Aorta (tissue), 5 donors: Measurements from ENCODE around the gene TRIM75. TPM values are rescaled to one million over a fixed set of nuclear protein-coding genes. Genes with fewer than 3 reads are reported as not detected.
"Not testable (repeated sequence)": the region's sequence is repeated elsewhere in the genome, so short reads cannot be mapped to it uniquely, and the experiment has no call there.

Experiments used
- ATAC-seq: fragments of 200-7000 bp; cut with Tn5 transposase; one replicate; pipeline ENCODE4 v1.9.1; 2022; ENCODE audit warnings: moderate library complexity; ENCODE audit not compliant: low FRiP score
- DNase-seq, 2 donors: peaks; one replicate each; pipeline ENCODE4 v3.0.0-alpha.2; 2020
- H3K27ac ChIP-seq, 2 donors: one replicate each; pipeline ENCODE4 v1.5.1; 2013; ENCODE audit warnings: low read length in 2 of 2, mild to moderate bottlenecking in 2 of 2, moderate library complexity in 2 of 2, control low read depth in 1 of 2, inconsistent platforms in 1 of 2, low read depth in 1 of 2
- H3K27me3 ChIP-seq, 2 donors: one replicate each; pipeline ENCODE4 v1.6.1; 2013; ENCODE audit warnings: control low read depth in 1 of 2, low read length in 1 of 2, mild to moderate bottlenecking in 1 of 2, moderate library complexity in 1 of 2; ENCODE audit not compliant: insufficient read depth in 2 of 2, control insufficient read depth in 1 of 2
- H3K36me3 ChIP-seq, 2 donors: one replicate each; pipeline ENCODE4 v1.6.1; 2013; ENCODE audit warnings: control low read depth in 1 of 2, low read length in 1 of 2, mild to moderate bottlenecking in 1 of 2; ENCODE audit not compliant: insufficient read depth in 2 of 2, control insufficient read depth in 1 of 2
- H3K4me1 ChIP-seq, 2 donors: one replicate each; pipeline ENCODE4 v1.6.1; 2013; ENCODE audit warnings: low read length in 2 of 2, control low read depth in 1 of 2, mild to moderate bottlenecking in 1 of 2, moderate library complexity in 1 of 2; ENCODE audit not compliant: insufficient read depth in 2 of 2, control insufficient read depth in 1 of 2
- H3K4me3 ChIP-seq, 2 donors: one replicate each; pipeline ENCODE4 v1.5.1; 2013; ENCODE audit warnings: low read length in 2 of 2, control low read depth in 1 of 2, mild to moderate bottlenecking in 1 of 2
- H3K9me3 ChIP-seq: one replicate; pipeline ENCODE4 v1.6.1; 2013; ENCODE audit warnings: mild to moderate bottlenecking, low read length; ENCODE audit not compliant: control insufficient read depth
- WGBS, 2 donors: extraction: QIAGEN DNeasy Blood & Tissue Kit; methylation state at CpG; one replicate each; pipeline ENCODE4 v1.1.7; 2013; 5-methylcytosine and 5-hydroxymethylcytosine counted together
- intact Hi-C, 2 donors: fragments of 100-400 bp; cut with DNase I; formaldehyde crosslinking; loops; one replicate each; pipeline versions ENCODE4 v1.14.2 to v1.15.0; 2022
- polyA plus RNA-seq, 2 donors: library from polyadenylated mRNA; stranded (reverse); fragments of 200-250 nt; gene quantifications; one replicate each; pipeline ENCODE4 v1.2.3, GENCODE V29; 2013
- total RNA-seq, 2 donors: library from RNA; stranded (reverse); fragmentation: NEBNext Ultra II Directional; extraction: Animal tissue kit (Norgen Biotek cat#: 25700); gene quantifications; one replicate each; pipeline ENCODE4 v1.2.1, GENCODE V29; 2021
- donor health status: healthy with polysubstance abuse.
- donor health status: Bipolar disorder and iron deficiency.
- donor health status: DM: no; HTN: no; CAD: no.
- donor health status: DM: no; HTN: no; CAD: no.
- donor health status: DM: yes; HTN: yes; CAD: no.

The TRIM75 gene
- total and polyA plus RNA-seq, 4 donors, result not detected

- H3K36me3 ChIP-seq, ATAC-seq: not testable (repeated sequence)
- WGBS, 2 donors, result 94 to 97% methylated on average over 8 of the region's 8 CpGs
Measured at GRCh38 chr4:165092187-165092586, 38.5 kb downstream of the TRIM75 start.

GRCh38 chr4:165094873-165095272, 41.2 kb downstream of the TRIM75 start:
- DNase-seq (no peak), ATAC-seq (no peak)
- Histone ChIP-seq H3K27ac (no peak overlapping the region), H3K4me1 (no peaks in the 10 kb centered on the region), H3K4me3 (no peak overlapping the region), H3K9me3 (no peaks in the 10 kb centered on the region), H3K36me3 (no peaks in the 10 kb centered on the region), H3K27me3 (no peaks in the 10 kb centered on the region)
- WGBS, 2 donors, result 93 to 94% methylated on average over 3 of the region's 3 CpGs
- intact Hi-C loops, result no loop called here

More at GRCh38 chr4:165092187-165092586, 38.5 kb downstream of the TRIM75 start:
- intact Hi-C loops, H3K4me1 ChIP-seq, H3K4me3 ChIP-seq, H3K27me3 ChIP-seq, H3K27ac ChIP-seq, H3K9me3 ChIP-seq, DNase-seq: not testable (repeated sequence)

- Histone ChIP-seq H3K4me1 (no peaks in the 10 kb centered on the region), H3K36me3 (peaks cover 0 to under 1% of the 10 kb centered on the region in 2 donors), H3K4me3 (no peak overlapping the region), H3K27me3 (no peaks in the 10 kb centered on the region), H3K27ac (no peak overlapping the region), H3K9me3 (no peaks in the 10 kb centered on the region)
- no peak for ATAC-seq
- intact Hi-C loops, result no loop called here
- DNase-seq, result no peak
- WGBS, 2 donors, result 57 to 62% methylated on average over 1 of the region's 1 CpG
Measured at GRCh38 chr4:165095291-165095690, 41.6 kb downstream of the TRIM75 start.

GRCh38 chr4:165096776-165097175, 43.1 kb downstream of the TRIM75 start:
- ATAC-seq (no peak), DNase-seq (no peak)
- intact Hi-C loops, result no loop called here
- peaks cover 2 to 8% of the 10 kb centered on the region in 2 donors for H3K36me3 ChIP-seq
- no peaks in the 10 kb centered on the region for H3K9me3 ChIP-seq
- no peak overlapping the region for H3K27ac ChIP-seq
- WGBS, 2 donors, result 62 to 75% methylated on average over 2 of the region's 2 CpGs
- H3K27me3 ChIP-seq, result no peaks in the 10 kb centered on the region
- H3K4me3 ChIP-seq, result no peak overlapping the region
- no peaks in the 10 kb centered on the region for H3K4me1 ChIP-seq

GRCh38 chr4:165101641-165102040, 48.0 kb downstream of the TRIM75 start:
- H3K27ac ChIP-seq, result no peak overlapping the region
- intact Hi-C loops, result no loop called here
- H3K36me3 ChIP-seq, result peaks cover 2 to 13% of the 10 kb centered on the region in 2 donors
- H3K9me3 ChIP-seq, result no peaks in the 10 kb centered on the region
- H3K4me3 ChIP-seq, result no peak overlapping the region
- no peak for DNase-seq
- 81 to 84% methylated on average over 3 of the region's 3 CpGs for WGBS, 2 donors
- no peak for ATAC-seq
- no peaks in the 10 kb centered on the region for H3K4me1 ChIP-seq
- no peaks in the 10 kb centered on the region for H3K27me3 ChIP-seq

DNA sequence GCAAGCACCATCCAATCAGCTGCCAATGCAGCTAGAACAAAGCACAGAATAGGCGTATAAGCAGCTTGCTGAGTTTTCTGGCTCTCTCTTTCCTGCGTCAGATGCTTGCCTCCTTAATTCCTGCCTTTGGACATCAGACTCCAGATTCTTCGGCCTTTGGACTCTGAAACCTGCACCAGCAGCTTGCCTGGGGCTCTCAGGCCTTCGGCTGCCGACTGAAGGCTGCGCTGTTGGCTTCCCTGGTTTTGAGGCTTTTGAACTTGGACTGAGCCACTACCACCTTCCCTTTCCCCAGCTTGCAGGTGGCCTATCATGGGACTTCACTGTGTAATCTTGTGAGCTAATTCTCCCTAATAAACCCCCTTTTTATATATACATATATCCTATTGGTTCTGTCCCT, 52.9 kb downstream of the TRIM75 start:
- Histone ChIP-seq H3K4me3 (no peak overlapping the region), H3K27me3 (no peaks in the 10 kb centered on the region), H3K27ac (no peak overlapping the region), H3K36me3 (peaks cover 2 to 8% of the 10 kb centered on the region in 2 donors), H3K4me1 (no peaks in the 10 kb centered on the region), H3K9me3 (no peaks in the 10 kb centered on the region)
- DNase-seq (no peak), ATAC-seq (no peak)
- intact Hi-C loops, result no loop called here
- WGBS, 2 donors, result 82 to 86% methylated on average over 6 of the region's 6 CpGs

Other genes with a start within 250 kb of the TRIM75 start
- gene APELA, start 176.7 kb upstream of the TRIM75 start, total RNA-seq, result not detected
- gene APELA, start 176.7 kb upstream of the TRIM75 start, polyA plus RNA-seq, result not detected
- gene TRIM61, start 76.2 kb upstream of the TRIM75 start, total RNA-seq, result under 1 TPM; 0.81 to 0.94 TPM
- under 1 TPM; 0.50 to 0.56 TPM for gene TRIM61, start 76.2 kb upstream of the TRIM75 start, polyA plus RNA-seq
- not detected for gene TRIM60, start 21.9 kb upstream of the TRIM75 start, total RNA-seq
- not detected for gene TRIM60, start 21.9 kb upstream of the TRIM75 start, polyA plus RNA-seq
- gene TMEM192, start 59.0 kb downstream of the TRIM75 start, total RNA-seq, result 10 to 100 TPM; 14.2 to 16.0 TPM
- 1 to 10 TPM; 4.9 to 9.0 TPM for gene TMEM192, start 59.0 kb downstream of the TRIM75 start, polyA plus RNA-seq
- 10 to 100 TPM; 28.2 to 29.8 TPM for gene KLHL2, start 153.7 kb downstream of the TRIM75 start, total RNA-seq
- gene KLHL2, start 153.7 kb downstream of the TRIM75 start, polyA plus RNA-seq, result 10 to 100 TPM; 15.1 to 40.3 TPM